Activated T-helper 2 cell treated with anti-CD3 and anti-CD28 coated beads, Interferon-gamma antibody, Interleukin-2, Interleukin-4, amounts not matched to agents 10 μg/mL and 5 μg/mL and 100 μg/mL, durations not matched to agents 14 hours and 24 hours and 36 hours (primary cell): Measurements from ENCODE around the gene MED19. TPM values are rescaled to one million over a fixed set of nuclear protein-coding genes. Genes with fewer than 3 reads are reported as not detected.

ENCODE experiments used
- DNase-seq: peaks from one replicate; pipeline ENCODE4 v3.0.0; 2021; ENCODE audit warnings: low spot score
- H3K27ac Mint-ChIP-seq: one replicate; pipeline ENCODE4 v1.8.0; 2021; ENCODE audit warnings: mixed read lengths
- H3K27me3 Mint-ChIP-seq: one replicate; pipeline ENCODE4 v1.8.0; 2021; ENCODE audit warnings: low read depth, mixed read lengths
- H3K36me3 Mint-ChIP-seq: one replicate; pipeline ENCODE4 v1.8.0; 2021; ENCODE audit warnings: low read depth, mixed read lengths
- H3K4me1 Mint-ChIP-seq: one replicate; pipeline ENCODE4 v1.8.0; 2021; ENCODE audit warnings: low read depth, mixed read lengths
- H3K4me3 Mint-ChIP-seq: one replicate; pipeline ENCODE4 v1.8.0; 2021; ENCODE audit warnings: low read depth, mild to moderate bottlenecking, moderate library complexity, mixed read lengths
- H3K9me3 Mint-ChIP-seq: one replicate; pipeline ENCODE4 v1.8.0; 2021; ENCODE audit warnings: mixed read lengths
- intact Hi-C: fragments of 100-400 bp; cut with micrococcal nuclease; formaldehyde crosslinking; loops from one replicate; pipeline ENCODE4 v1.15.1; 2023
- total RNA-seq: library from RNA; stranded (reverse); gene quantifications from 2 replicates; pipeline ENCODE4 v1.2.3, GENCODE V29; 2022

Gene MED19
- total RNA-seq, 1 donor from 2014 or later = 14.1 TPM

DNA sequence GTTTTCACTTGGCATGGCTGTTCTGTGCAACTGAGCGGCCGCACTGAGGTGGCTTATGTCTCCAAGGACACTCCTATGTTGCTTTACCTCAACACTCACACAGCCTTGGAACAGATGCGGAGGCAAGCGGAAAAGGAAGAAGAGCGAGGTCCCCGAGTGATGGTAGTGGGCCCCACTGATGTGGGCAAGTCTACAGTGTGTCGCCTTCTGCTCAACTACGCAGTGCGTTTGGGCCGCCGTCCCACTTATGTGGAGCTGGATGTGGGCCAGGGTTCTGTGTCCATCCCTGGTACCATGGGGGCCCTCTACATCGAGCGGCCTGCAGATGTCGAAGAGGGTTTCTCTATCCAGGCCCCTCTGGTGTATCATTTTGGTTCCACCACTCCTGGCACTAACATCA lies 52.3 kb downstream of the MED19 start:
- Mint-ChIP-seq H3K27me3 (no peaks in the 10 kb centered on the region), H3K27ac (no peak overlapping the region), H3K9me3 (no peaks in the 10 kb centered on the region), H3K4me1 (peaks cover 20% of the 10 kb centered on the region), H3K4me3 (no peak overlapping the region), H3K36me3 (peaks cover 39% of the 10 kb centered on the region)
- no peak for DNase-seq
- intact Hi-C loops = loop anchor here (10.0 kb wide), 1 partner anchor 1485 kb away; the partner anchor contains the start of gene FAM111A

DNA sequence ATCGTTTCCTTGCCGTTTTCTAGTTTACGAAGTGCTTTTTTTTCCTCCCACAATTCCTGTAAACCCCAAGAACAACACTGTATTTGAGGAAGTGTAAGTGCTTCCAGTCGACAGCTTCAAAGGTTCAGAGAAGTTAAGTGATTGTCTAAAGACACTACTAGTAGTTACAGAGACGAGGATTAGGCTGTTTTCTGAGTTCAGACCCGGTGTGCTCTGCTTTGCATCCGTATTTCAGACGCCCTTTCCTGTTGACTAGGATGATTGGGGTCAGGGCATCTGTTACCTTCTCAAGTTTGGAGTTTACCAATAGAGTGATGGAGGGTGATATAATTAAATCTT lies 54.0 kb downstream of the MED19 start:
- peak overlapping the region; percentile 94 for H3K27ac Mint-ChIP-seq
- peak overlapping the region; percentile 99 for H3K4me3 Mint-ChIP-seq
- peaks cover 22% of the 10 kb centered on the region for H3K4me1 Mint-ChIP-seq
- H3K9me3 Mint-ChIP-seq = no peaks in the 10 kb centered on the region
- no peaks in the 10 kb centered on the region for H3K27me3 Mint-ChIP-seq
- peaks cover 39% of the 10 kb centered on the region for H3K36me3 Mint-ChIP-seq
- intact Hi-C loops = no loop called here
- DNase-seq = no peak

- Mint-ChIP-seq H3K4me1 (peaks cover 26% of the 10 kb centered on the region), H3K4me3 (peak within 1 kb of the TSS; percentile 99)
Observed at GRCh38 chr11:57657194-57658022, 54.6 kb downstream of the MED19 start, which contains the start of gene CLP1. CLP1 (plus strand) TSS chr11:57657762; CDS start chr11:57659477, 1,715 bp downstream.

DNA sequence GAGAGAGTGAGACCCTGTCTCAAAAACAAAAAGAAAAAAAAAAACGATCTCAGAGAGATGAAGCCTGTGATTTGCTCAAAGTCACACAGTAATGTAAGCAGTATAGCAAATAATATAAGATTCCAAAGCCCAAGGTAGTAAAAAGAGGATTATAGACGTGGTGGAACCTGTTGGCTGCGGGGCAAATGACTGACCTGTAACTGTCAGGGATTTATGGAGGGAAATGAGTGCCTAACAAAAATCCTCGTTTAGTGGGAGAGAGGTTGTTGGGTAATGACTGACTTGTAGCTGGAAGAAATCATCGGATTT lies 55.2 kb downstream of the MED19 start:
- Mint-ChIP-seq H3K27me3 (no peaks in the 10 kb centered on the region), H3K36me3 (peaks cover 30% of the 10 kb centered on the region), H3K4me3 (peak overlapping the region; percentile 54), H3K27ac (peak overlapping the region; percentile 60), H3K9me3 (no peaks in the 10 kb centered on the region), H3K4me1 (peaks cover 26% of the 10 kb centered on the region)
- DNase-seq = no peak
- intact Hi-C loops = loop anchor here (1.0 to 2.0 kb wide), 5 partner anchors 10 to 921 kb away; partner anchors contain the start of genes MED19, SELENOH, TIMM10 and TMX2

More at GRCh38 chr11:57657194-57658022, 54.6 kb downstream of the MED19 start, which contains the start of gene CLP1:
- Mint-ChIP-seq H3K27ac (peak within 1 kb of the TSS; percentile 94), H3K36me3 (peaks cover 34% of the 10 kb centered on the region), H3K27me3 (no peaks in the 10 kb centered on the region), H3K9me3 (no peaks in the 10 kb centered on the region)
- intact Hi-C loops = loop anchor here (1.0 to 2.0 kb wide), 5 partner anchors 10 to 921 kb away; partner anchors contain the start of genes MED19, SELENOH, TIMM10 and TMX2
- peak; percentile 99 for DNase-seq

Other genes starting within 250 kb of the MED19 start
- 27.6 and 30.9 TPM in 2 replicates for gene SLC43A1, start 196.5 kb downstream of the MED19 start, total RNA-seq
- gene TIMM10, start 181.5 kb downstream of the MED19 start, total RNA-seq = 76.9 and 90.0 TPM in 2 replicates
- not detected in 2 replicates for gene SMTNL1, start 174.6 kb downstream of the MED19 start, total RNA-seq
- gene UBE2L6, start 144.5 kb downstream of the MED19 start, total RNA-seq = 135 and 137 TPM in 2 replicates
- gene SERPING1, start 114.5 kb downstream of the MED19 start, total RNA-seq = not detected in 2 replicates
- 0.37 and 0.64 TPM in 2 replicates for gene YPEL4, start 62.3 kb downstream of the MED19 start, total RNA-seq
- 17.7 and 19.9 TPM in 2 replicates for gene CLP1, start 54.5 kb downstream of the MED19 start, total RNA-seq
- gene ZDHHC5, start 44.1 kb downstream of the MED19 start, total RNA-seq = 64.7 and 69.9 TPM in 2 replicates
- 74.6 and 80.0 TPM in 2 replicates for gene TMX2, start 378 bp upstream of the MED19 start, total RNA-seq
- gene SELENOH, start 29.3 kb upstream of the MED19 start, total RNA-seq = 179 and 183 TPM in 2 replicates
- gene BTBD18, start 39.6 kb upstream of the MED19 start, total RNA-seq = not detected in 2 replicates
- gene CTNND1, start 49.6 kb upstream of the MED19 start, total RNA-seq = 6.2 and 7.5 TPM in 2 replicates